ENCODE results near the gene SH3BGR. TPM values are rescaled to one million over a fixed set of nuclear protein-coding genes. Genes with fewer than 3 reads are reported as not detected.

Gene SH3BGR
- total RNA-seq, 2 donors from 2014 or later, result 1.0 TPM; not detected in 1

DNA sequence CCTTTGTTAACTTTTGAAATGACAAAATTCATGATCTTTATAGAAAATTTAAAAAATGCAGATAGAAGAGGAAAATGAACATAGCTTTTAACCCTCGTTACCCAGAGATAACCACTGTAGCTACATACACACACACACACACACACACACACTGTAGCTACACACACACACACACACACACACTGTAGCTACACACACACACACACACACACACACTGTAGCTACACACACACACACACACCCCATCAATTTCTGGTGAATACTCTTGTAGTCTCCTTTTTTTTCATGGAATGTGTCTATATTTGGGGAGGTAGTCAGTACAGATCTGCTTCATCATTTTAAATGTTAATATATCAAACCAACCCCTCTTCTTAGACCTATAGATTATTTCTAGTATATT is 58.5 kb downstream of the SH3BGR start:
- peaks cover 6% of the 10 kb centered on the region for H3K4me1 ChIP-seq
- no peaks in the 10 kb centered on the region for H3K36me3 ChIP-seq (replicated peaks in 1 of 2; ENCODE audit: insufficient read depth in 1 of 2, low read depth in 2 of 2)
- H3K27ac ChIP-seq, result no peak overlapping the region
- intact Hi-C loops (cut with DNase I), result no loop called here
- no peak for ATAC-seq
- DNase-seq, result no peak
- TF ChIP-seq POLR2A (IDR thresholded peaks at IDR 0.05), result no peak
- TF ChIP-seq CTCF (IDR thresholded peaks at IDR 0.05), result no peak
- WGBS, 2 donors, result 95 to 100% methylated on average over 1 of the region's 1 CpG
- no peaks in the 10 kb centered on the region for H3K27me3 ChIP-seq
- no peak overlapping the region for H3K4me3 ChIP-seq
- H3K9me3 ChIP-seq, result no peaks in the 10 kb centered on the region

GRCh38 chr21:39511102-39511501 is 59.3 kb downstream of the SH3BGR start:
- intact Hi-C loops (cut with DNase I), result no loop called here
- no peak for ATAC-seq
- DNase-seq, result no peak
- Histone ChIP-seq H3K36me3 (replicated peaks in 1 of 2; ENCODE audit: insufficient read depth in 1 of 2, low read depth in 2 of 2) (no peaks in the 10 kb centered on the region), H3K4me3 (no peak overlapping the region), H3K9me3 (no peaks in the 10 kb centered on the region), H3K27ac (no peak overlapping the region), H3K27me3 (no peaks in the 10 kb centered on the region), H3K4me1 (no peaks in the 10 kb centered on the region)
- TF ChIP-seq CTCF (IDR thresholded peaks at IDR 0.05) (no peak), POLR2A (IDR thresholded peaks at IDR 0.05) (no peak)
- WGBS, 2 donors, result 87 to 89% methylated on average over 3 of the region's 3 CpGs

GRCh38 chr21:39513735-39514134 is 62.0 kb downstream of the SH3BGR start:
- WGBS, 2 donors, result 80 to 86% methylated on average over 1 of the region's 1 CpG
- H3K27me3 ChIP-seq, result no peaks in the 10 kb centered on the region
- peaks cover 6% of the 10 kb centered on the region for H3K4me1 ChIP-seq
- H3K36me3 ChIP-seq (replicated peaks in 1 of 2; ENCODE audit: insufficient read depth in 1 of 2, low read depth in 2 of 2), result no peaks in the 10 kb centered on the region
- intact Hi-C loops (cut with DNase I), result no loop called here
- no peak for TF ChIP-seq CTCF (IDR thresholded peaks at IDR 0.05)
- TF ChIP-seq POLR2A (IDR thresholded peaks at IDR 0.05), result no peak
- H3K27ac ChIP-seq, result no peak overlapping the region
- H3K4me3 ChIP-seq, result no peak overlapping the region
- no peak for ATAC-seq
- H3K9me3 ChIP-seq, result no peaks in the 10 kb centered on the region
- no peak for DNase-seq

DNA sequence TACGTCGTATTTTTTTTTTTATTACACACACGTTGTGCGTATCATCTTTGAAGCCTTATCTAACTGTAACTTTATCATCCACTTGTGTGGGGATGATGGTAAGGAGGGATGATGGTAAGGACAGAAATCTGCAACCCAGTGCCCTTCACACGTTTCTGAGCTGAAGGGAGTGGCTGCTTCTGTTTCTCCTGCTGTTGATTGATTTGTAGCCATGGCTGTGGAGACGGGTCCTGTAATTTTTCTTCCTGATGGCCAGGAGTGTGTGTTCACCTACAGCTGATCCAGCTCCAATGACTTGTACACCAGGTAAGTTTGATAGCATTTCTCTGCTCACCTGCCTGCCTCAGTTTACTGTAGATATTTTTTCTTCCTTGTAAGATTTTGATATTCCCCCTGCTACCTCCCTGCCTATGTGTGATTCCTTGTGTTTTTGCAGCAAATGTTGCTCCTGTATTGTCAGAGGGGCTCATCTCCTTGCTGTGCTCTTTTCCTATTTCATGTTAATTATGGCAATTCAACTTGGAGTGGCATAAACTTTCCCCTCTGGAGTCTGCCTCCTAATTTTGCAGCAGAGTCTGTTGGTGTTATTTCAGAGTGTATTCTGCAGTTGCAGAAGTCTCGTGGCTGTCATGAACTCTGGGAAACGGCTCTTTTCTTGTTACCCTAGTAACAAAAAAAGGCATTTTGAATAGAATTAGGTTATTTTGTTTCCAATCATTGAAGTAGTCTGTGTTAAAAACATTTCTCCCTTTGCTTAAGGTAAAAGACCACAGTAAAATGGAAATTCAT is 64.1 kb downstream of the SH3BGR start:
- intact Hi-C loops (cut with DNase I), result no loop called here

More for the DNA sequence above, 64.1 kb downstream of the SH3BGR start:
- Histone ChIP-seq H3K4me3 (no peak overlapping the region), H3K36me3 (replicated peaks in 1 of 2; ENCODE audit: insufficient read depth in 1 of 2, low read depth in 2 of 2) (no peaks in the 10 kb centered on the region), H3K9me3 (no peaks in the 10 kb centered on the region), H3K27ac (no peak overlapping the region), H3K4me1 (peaks cover 11% of the 10 kb centered on the region), H3K27me3 (no peaks in the 10 kb centered on the region)
- DNase-seq (no peak), ATAC-seq (no peak)
- 60 to 66% methylated on average over 8 of the region's 8 CpGs for WGBS, 2 donors
- no peak for TF ChIP-seq POLR2A (IDR thresholded peaks at IDR 0.05)
- no peak for TF ChIP-seq CTCF (IDR thresholded peaks at IDR 0.05)

Data from body of pancreas (tissue), 4 donors.